Common myeloid progenitor, CD34-positive (primary cell): ENCODE data around the gene APOBEC3A.
A peak's percentile ranks its signal among the peaks of the same experiment; 100 is the strongest.

Experiments used
- CTCF ChIA-PET: fragments of 350-600 bp; sonication (Branson Sonifier 250); formaldehyde crosslinking; loops from one replicate; lab custom pipeline; 2021; ENCODE audit warnings: antibody characterized with exemption; lab: Charles Lee
- POLR2A ChIA-PET: fragments of 350-600 bp; sonication (Branson Sonifier 250); formaldehyde crosslinking; loops from one replicate; lab custom pipeline; 2021; ENCODE audit warnings: antibody characterized with exemption; lab: Charles Lee
- DNase-seq, 3 donors: peaks; one replicate each; pipeline versions ENCODE4 v3.0.0 to v3.0.0-alpha.2; 2013
- H3K27ac ChIP-seq, 2 experiments: 1 replicate in 1 of 2; 2 replicates in 1 of 2; pipeline ENCODE4 v1.7.0; 2013; ENCODE audit warnings: inconsistent platforms in 2 of 2, low read length in 2 of 2, mild to moderate bottlenecking in 2 of 2, low read depth in 1 of 2, moderate library complexity in 1 of 2; ENCODE audit not compliant: severe bottlenecking in 2 of 2, insufficient read depth in 1 of 2, poor library complexity in 1 of 2
- H3K27me3 ChIP-seq, 5 experiments: replicated peaks in 2 of 5; 1 replicate in 3 of 5; 2 replicates in 2 of 5; pipeline versions ENCODE4 v1.6.1 to v1.7.0; 2013; ENCODE audit warnings: low read length in 4 of 5, mild to moderate bottlenecking in 2 of 5, moderate library complexity in 2 of 5, inconsistent platforms in 1 of 5; ENCODE audit not compliant: insufficient read depth in 5 of 5, control insufficient read depth in 4 of 5
- H3K36me3 ChIP-seq, 4 experiments: 1 replicate in 2 of 4; 2 replicates in 2 of 4; pipeline versions ENCODE4 v1.6.1 to v1.7.0; 2013; ENCODE audit warnings: low read length in 3 of 4, control low read depth in 1 of 4, mild to moderate bottlenecking in 1 of 4; ENCODE audit not compliant: control insufficient read depth in 4 of 4, insufficient read depth in 4 of 4
- H3K4me1 ChIP-seq, 4 experiments: 1 replicate in 3 of 4; 2 replicates in 1 of 4; pipeline versions ENCODE4 v1.6.1 to v1.7.1; 2013; ENCODE audit warnings: low read length in 3 of 4, mild to moderate bottlenecking in 3 of 4, control low read depth in 1 of 4, inconsistent platforms in 1 of 4, moderate library complexity in 1 of 4; ENCODE audit not compliant: control insufficient read depth in 4 of 4, insufficient read depth in 4 of 4; ENCODE audit errors: control extremely low read depth in 1 of 4
- H3K4me3 ChIP-seq, 7 experiments: 1 replicate in 4 of 7; 2 replicates in 3 of 7; pipeline versions ENCODE4 v1.5.1 to v1.7.0; 2013; ENCODE audit warnings: mild to moderate bottlenecking in 7 of 7, low read length in 6 of 7, moderate library complexity in 6 of 7, inconsistent platforms in 2 of 7, low read depth in 2 of 7, control low read depth in 1 of 7; ENCODE audit not compliant: insufficient read depth in 4 of 7, control insufficient read depth in 1 of 7; ENCODE audit errors: extremely low read depth in 1 of 7
- H3K9me3 ChIP-seq, 5 experiments: 1 replicate in 4 of 5; 2 replicates in 1 of 5; pipeline versions ENCODE4 v1.6.1 to v1.7.1; 2013; ENCODE audit warnings: low read length in 4 of 5, mild to moderate bottlenecking in 2 of 5, inconsistent platforms in 1 of 5, low read depth in 1 of 5, moderate library complexity in 1 of 5; ENCODE audit not compliant: control insufficient read depth in 4 of 5, insufficient read depth in 2 of 5; ENCODE audit errors: control extremely low read depth in 1 of 5
- WGBS: methylation state at CpG from one replicate; pipeline ENCODE4 v1.1.5; 2013; ENCODE audit not compliant: insufficient coverage; 5-methylcytosine and 5-hydroxymethylcytosine counted together

The APOBEC3A gene

DNA sequence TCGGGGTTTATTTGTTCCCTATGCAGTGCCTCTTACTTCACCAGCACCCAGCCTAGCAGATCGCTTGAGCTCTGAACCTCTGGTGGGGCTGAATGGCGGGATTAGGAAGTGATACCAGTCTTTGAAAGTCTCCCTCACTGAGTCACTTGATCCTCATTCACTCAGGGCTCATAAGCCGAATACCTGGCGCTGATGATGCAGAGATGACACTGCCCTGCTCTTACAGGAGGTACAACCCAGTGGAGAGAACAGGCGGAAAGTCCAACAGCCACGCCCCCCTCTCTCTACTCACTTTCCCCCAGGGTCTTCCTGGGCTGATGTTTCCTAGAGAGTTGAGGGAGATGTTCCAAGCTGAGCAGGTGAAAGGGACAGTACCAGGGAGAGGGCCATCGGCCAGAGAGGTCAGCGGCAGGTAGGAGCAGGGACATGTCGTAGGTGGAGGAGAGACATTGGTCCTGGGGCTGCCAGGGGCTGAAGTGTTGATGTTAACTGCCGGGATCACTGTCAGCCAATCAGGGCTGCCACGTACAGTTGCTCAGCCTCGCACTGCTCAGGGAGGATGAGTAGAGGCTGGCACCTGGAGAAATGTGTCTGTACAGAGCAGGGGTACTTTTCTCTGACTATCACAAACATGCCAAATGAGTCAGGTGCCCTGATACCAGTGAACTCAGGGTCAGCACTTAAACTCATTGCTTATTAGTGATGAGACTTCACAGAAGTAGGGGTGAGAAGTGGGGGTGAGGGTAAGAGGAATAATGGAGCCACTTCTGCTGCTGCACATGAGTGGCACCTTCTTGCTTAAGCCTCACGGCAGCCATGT, 9.9 kb upstream of the APOBEC3A start:
- POLR2A ChIA-PET, result no interaction called here
- H3K4me1 ChIP-seq, result peaks cover 10 to 24% (median 16%) of the 10 kb centered on the region in 4 experiments
- H3K36me3 ChIP-seq, result no peaks in the 10 kb centered on the region
- no peak overlapping the region for H3K27ac ChIP-seq
- DNase-seq, result no peak
- no peak overlapping the region for H3K4me3 ChIP-seq
- CTCF ChIA-PET, result no interaction called here
- no peaks in the 10 kb centered on the region for H3K9me3 ChIP-seq
- WGBS, result 88% methylated on average over 11 of the region's 14 CpGs
- H3K27me3 ChIP-seq, result peaks cover 0 to 11% (median 0%) of the 10 kb centered on the region in 5 experiments

DNA sequence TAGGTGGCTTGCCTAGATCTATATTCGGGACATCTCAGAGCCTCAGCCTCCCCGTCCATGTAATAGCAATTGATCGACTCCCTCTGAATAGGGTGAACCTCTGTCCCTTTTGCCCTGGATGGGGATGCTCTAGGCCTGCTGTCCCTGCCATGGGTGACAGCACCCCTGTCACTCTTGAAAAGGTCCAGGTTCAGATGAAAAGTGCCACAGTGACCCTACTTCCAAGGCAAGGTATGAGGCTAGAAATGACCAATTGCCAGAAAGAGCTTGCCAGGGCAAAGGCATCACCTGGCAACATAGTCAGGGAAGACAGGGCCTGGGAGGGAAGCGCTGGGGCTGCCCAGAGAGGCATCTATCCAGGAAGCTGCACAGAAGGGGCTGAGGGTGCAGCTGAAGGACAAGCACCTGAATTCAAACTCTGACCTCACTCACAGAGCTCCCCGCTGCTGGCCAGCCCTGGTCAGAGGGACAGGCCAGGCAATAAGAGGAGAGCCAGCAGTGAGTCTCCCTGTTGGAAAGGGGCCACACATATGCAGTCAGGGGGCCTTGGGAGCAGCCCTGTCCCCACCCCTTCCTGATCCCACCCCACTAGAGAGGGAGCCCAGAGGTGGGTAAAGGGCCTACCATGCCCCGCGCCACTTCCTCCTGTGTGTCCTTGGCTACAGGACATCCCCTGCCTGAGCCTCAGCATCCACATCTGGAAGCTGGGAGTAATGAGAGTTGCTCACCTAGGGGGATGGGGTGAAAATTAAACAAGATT, 9.0 kb upstream of the APOBEC3A start:
- no peaks in the 10 kb centered on the region for H3K9me3 ChIP-seq
- H3K4me3 ChIP-seq, result no peak overlapping the region
- CTCF ChIA-PET, result no interaction called here
- H3K4me1 ChIP-seq, result peaks cover 7 to 22% (median 11%) of the 10 kb centered on the region in 4 experiments
- no peak for DNase-seq
- POLR2A ChIA-PET, result no interaction called here
- H3K27ac ChIP-seq, result no peak overlapping the region
- peaks cover 0 to 11% (median 0%) of the 10 kb centered on the region in 5 experiments for H3K27me3 ChIP-seq
- WGBS, result 72% methylated on average over 4 of the region's 7 CpGs
- no peaks in the 10 kb centered on the region for H3K36me3 ChIP-seq

DNA sequence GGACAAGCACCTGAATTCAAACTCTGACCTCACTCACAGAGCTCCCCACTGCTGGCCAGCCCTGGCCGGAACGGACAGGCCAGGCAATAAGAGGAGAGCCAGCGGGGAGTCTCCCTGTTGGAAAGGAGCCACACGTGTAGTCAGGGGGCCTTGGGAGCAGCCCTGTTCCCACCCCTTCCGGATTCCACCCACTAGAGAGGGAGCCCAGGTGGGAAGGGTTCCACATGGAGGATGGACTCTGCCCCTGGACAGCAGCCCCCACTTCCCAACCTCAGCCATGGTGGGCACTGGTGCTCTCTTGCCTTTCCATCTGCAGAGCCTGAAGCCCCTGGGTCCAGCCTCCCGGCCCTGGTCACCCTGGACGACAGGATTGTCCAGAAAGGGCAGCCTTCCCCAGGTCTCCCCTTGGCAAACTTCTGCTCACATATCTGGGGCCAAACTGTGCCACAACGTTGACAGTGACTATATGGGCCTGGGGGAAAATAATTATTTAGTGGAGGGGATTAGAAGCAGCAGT, 7.5 kb upstream of the APOBEC3A start:
- WGBS, result 93% methylated on average over 8 of the region's 8 CpGs
- ChIA-PET POLR2A (no interaction called here), CTCF (interaction anchor here (0.5 kb wide), 1 partner anchor 74 kb away, joined by 5 read pairs; no protein-coding TSS in a partner anchor)
- DNase-seq, result no peak
- Histone ChIP-seq H3K4me3 (no peak overlapping the region), H3K27ac (no peak overlapping the region), H3K4me1 (peaks cover 2 to 18% (median 7%) of the 10 kb centered on the region in 4 experiments), H3K36me3 (no peaks in the 10 kb centered on the region), H3K9me3 (no peaks in the 10 kb centered on the region), H3K27me3 (peaks cover 0 to 11% (median 0%) of the 10 kb centered on the region in 5 experiments)

DNA sequence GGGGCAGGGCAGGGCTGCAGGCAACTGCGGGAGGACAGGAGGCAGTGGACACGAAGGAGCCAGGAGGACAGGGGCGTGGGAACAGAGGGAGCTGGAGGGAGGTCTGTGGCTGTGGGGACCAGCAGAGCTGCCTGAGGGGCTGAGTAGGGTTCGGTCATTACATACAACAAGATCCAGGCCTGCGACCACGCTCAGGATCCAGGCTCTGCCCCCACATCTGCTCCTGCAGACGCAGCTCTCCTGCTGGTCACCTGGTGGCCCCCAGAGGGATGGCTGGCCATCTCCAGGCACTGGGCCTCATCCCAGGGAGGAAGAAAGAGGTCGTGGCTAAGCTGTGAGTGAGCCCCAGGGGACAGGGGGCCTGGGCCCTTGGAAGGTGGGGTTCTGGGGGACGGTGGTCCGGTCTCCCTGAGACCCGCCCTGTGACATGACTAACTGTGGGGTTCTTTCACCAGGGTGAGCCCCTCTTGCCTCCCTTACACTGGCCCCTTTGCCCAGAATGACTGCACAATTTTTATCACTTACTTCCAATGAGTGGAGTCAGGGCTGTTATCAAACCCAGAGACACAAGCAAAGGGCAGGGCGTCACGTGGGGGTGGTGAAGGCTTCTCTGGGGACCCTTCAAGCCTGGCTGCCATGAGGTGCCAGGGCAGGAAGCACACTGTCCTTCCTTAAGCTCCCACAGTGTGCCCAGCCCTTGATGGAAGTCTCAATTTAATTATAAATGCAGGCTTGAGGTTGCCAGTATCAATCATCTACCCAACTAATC, 6.7 kb upstream of the APOBEC3A start:
- H3K4me1 ChIP-seq, result peaks cover 2 to 18% (median 7%) of the 10 kb centered on the region in 4 experiments
- peaks cover 0 to 11% (median 0%) of the 10 kb centered on the region in 5 experiments for H3K27me3 ChIP-seq
- no peak overlapping the region for H3K27ac ChIP-seq
- no peak overlapping the region for H3K4me3 ChIP-seq
- no peaks in the 10 kb centered on the region for H3K9me3 ChIP-seq
- whole genome bisulfite sequencing, result 92% methylated on average over 9 of the region's 13 CpGs
- ChIA-PET POLR2A (no interaction called here), CTCF (interaction anchor here (1.3 to 1.8 kb wide), 2 partner anchors 51 to 81 kb away, joined by 3 to 5 read pairs; no protein-coding TSS in a partner anchor)
- H3K36me3 ChIP-seq, result no peaks in the 10 kb centered on the region
- DNase-seq, result peak in 1 of 3 donors; percentile 23

DNA sequence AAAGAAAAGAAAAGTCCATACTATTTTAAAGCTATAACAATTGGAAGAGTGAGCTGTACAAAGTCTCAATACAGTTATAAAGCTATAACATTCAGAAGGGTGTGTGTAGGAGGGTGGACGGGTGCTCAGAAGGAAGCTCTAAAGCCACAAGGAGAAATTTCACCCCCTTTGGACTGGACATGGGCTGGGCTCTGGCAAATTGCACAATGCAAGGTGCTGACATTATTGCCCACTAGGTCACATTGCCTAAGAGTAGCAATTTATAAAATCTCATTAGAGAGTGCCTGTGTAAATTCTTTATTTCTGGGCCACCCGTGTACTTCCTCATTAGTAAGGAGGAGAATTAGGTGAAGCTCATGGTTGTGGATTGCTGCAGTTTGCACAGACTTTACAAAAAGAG, 5.7 kb upstream of the APOBEC3A start:
- peaks cover 2 to 18% (median 7%) of the 10 kb centered on the region in 4 experiments for H3K4me1 ChIP-seq
- peak in 1 of 3 donors; percentile 24 for DNase-seq
- peaks cover 0 to 11% (median 0%) of the 10 kb centered on the region in 5 experiments for H3K27me3 ChIP-seq
- no peaks in the 10 kb centered on the region for H3K36me3 ChIP-seq
- H3K4me3 ChIP-seq, result no peak overlapping the region
- 42% methylated on average over 2 of the region's 2 CpGs for WGBS
- ChIA-PET CTCF (interaction anchor here (0.6 to 1.8 kb wide), 7 partner anchors 9 to 1764 kb away, joined by 3 to 6 read pairs (median 4); no protein-coding TSS in a partner anchor), POLR2A (interaction anchor here (0.7 kb wide), 1 partner anchor 9 kb away, joined by 3 read pairs; no protein-coding TSS in a partner anchor)
- no peaks in the 10 kb centered on the region for H3K9me3 ChIP-seq
- H3K27ac ChIP-seq, result no peak overlapping the region

DNA sequence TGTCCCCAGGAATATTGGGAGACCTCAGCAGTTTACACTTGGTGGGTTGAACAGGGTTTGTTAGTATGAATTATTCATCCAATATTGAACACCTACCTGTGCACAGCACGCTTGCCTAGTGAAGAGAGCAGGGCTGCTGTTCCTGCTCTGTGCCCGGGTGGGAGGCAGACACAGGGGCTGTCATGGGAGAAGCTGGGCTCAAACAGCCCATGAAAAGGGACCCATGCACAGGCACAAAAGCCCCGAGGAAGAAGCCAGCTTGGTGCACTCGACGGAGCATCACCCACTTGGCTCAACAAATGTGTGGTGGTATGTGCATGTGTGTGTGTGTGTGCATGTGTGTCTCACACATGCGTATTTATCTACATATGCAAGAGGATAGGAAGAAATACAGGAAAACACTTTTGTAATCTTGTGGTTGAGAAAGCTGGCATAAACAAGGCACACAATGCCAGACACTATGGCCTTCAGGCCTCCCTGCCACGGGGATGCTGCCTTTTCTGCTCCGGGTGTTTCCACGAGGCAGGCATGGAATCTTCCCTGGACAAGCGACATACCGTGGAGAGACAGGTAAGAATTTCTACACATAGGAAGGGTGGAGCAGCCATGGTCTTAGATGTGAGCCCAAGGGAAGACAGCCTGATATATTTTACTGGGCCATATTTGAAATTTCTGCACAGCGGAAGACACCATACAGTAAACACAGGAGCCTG, 5.0 kb upstream of the APOBEC3A start:
- 91% methylated on average over 7 of the region's 12 CpGs for WGBS
- H3K27me3 ChIP-seq, result peaks cover 0 to 4% (median 0%) of the 10 kb centered on the region in 5 experiments
- ChIA-PET POLR2A (interaction anchor here (0.7 kb wide), 1 partner anchor 10 kb away, joined by 3 read pairs; no protein-coding TSS in a partner anchor), CTCF (interaction anchor here (0.6 to 1.6 kb wide), 5 partner anchors 8 to 1763 kb away, joined by 3 to 6 read pairs (median 3); no protein-coding TSS in a partner anchor)
- no peaks in the 10 kb centered on the region for H3K9me3 ChIP-seq
- peaks cover 2 to 19% (median 9%) of the 10 kb centered on the region in 4 experiments for H3K4me1 ChIP-seq
- no peaks in the 10 kb centered on the region for H3K36me3 ChIP-seq
- peak in 2 of 3 donors; percentile 34 to 39 for DNase-seq
- no peak overlapping the region for H3K27ac ChIP-seq
- H3K4me3 ChIP-seq, result peak overlapping the region in 1 of 7 experiments; percentile 2
